HepG2 (cell line): ENCODE results near the gene GRID1. TPM values are rescaled to one million over a fixed set of nuclear protein-coding genes. Genes with fewer than 3 reads are reported as not detected.

Source experiments
- CREB1 ChIP-seq, 2 experiments: fragments of 450-650 bp in 1 of 2; IDR thresholded peaks; 2 replicates each; pipeline ENCODE4 v1.6.1; 2016 to 2017; ENCODE audit warnings: control low read depth in 1 of 2, mild to moderate bottlenecking in 1 of 2, missing compliant biosample characterization in 1 of 2, missing genetic modification characterization in 1 of 2
- MIER3 ChIP-seq: IDR thresholded peaks from 2 replicates; pipeline ENCODE4 v1.6.1; 2016; ENCODE audit warnings: missing compliant biosample characterization, borderline replicate concordance
- MTERF4 ChIP-seq: sonication (generic); formaldehyde crosslinking; IDR thresholded peaks from 2 replicates; pipeline ENCODE4 v1.8.0; 2023; ENCODE audit warnings: mild to moderate bottlenecking, missing genetic modification reagents
- SP5 ChIP-seq: IDR thresholded peaks from 2 replicates; pipeline ENCODE4 v1.6.1; 2016; ENCODE audit warnings: low read depth, borderline replicate concordance
- ZKSCAN8 ChIP-seq: IDR thresholded peaks from 2 replicates; pipeline ENCODE4 v1.6.1; 2016; ENCODE audit warnings: borderline replicate concordance, missing genetic modification reagents, missing compliant biosample characterization
- ZNF362 ChIP-seq: sonication (generic); formaldehyde crosslinking; IDR thresholded peaks from 2 replicates; pipeline ENCODE4 v1.4.0; 2020; ENCODE audit warnings: missing genetic modification reagents, mild to moderate bottlenecking, borderline replicate concordance
- polyA plus RNA-seq, 8 experiments: library from polyadenylated mRNA; depleted of rRNA in 3 of 8; stranded (reverse) in 7 of 8; unstranded in 1 of 8; fragments of >200 nt; fragmentation: Illumina TruSeq in 4 of 8; extraction: Trizol in 4 of 8; gene quantifications; 2 replicates each; pipeline versions ENCODE4 v1.2.1 to v1.2.3, GENCODE V29; 2011 to 2016; ENCODE audit warnings: low read depth in 4 of 8, missing spikeins in 1 of 8, mixed read lengths in 1 of 8; ENCODE audit not compliant: insufficient read depth in 1 of 8
- total RNA-seq, 5 experiments: library from RNA; depleted of rRNA; stranded (reverse); fragments of >200 nt; fragmentation: Illumina TruSeq; extraction: Trizol; gene quantifications; 2 replicates each; pipeline ENCODE4 v1.2.3, GENCODE V29; 2016; ENCODE audit warnings: low read depth in 1 of 5
- TF ChIP-seq, protein P1 (sequence below): sonication (generic); formaldehyde crosslinking; IDR thresholded peaks from 2 replicates; pipeline ENCODE4 v1.4.0; 2020; ENCODE audit warnings: missing genetic modification reagents, borderline replicate concordance
- TF ChIP-seq, protein P2 (sequence below), 2 experiments: IDR thresholded peaks; 2 replicates each; pipeline ENCODE4 v1.6.1; 2011 to 2012; ENCODE audit warnings: low read length in 2 of 2, borderline replicate concordance in 1 of 2, low read depth in 1 of 2, mild to moderate bottlenecking in 1 of 2, moderate library complexity in 1 of 2

GRID1 gene
- total and polyA plus RNA-seq, 2 of the 13 experiments (the other 11 are each of a cell fraction or from before 2014, with no cell fraction given): 0.05 TPM; not detected in 1

DNA sequence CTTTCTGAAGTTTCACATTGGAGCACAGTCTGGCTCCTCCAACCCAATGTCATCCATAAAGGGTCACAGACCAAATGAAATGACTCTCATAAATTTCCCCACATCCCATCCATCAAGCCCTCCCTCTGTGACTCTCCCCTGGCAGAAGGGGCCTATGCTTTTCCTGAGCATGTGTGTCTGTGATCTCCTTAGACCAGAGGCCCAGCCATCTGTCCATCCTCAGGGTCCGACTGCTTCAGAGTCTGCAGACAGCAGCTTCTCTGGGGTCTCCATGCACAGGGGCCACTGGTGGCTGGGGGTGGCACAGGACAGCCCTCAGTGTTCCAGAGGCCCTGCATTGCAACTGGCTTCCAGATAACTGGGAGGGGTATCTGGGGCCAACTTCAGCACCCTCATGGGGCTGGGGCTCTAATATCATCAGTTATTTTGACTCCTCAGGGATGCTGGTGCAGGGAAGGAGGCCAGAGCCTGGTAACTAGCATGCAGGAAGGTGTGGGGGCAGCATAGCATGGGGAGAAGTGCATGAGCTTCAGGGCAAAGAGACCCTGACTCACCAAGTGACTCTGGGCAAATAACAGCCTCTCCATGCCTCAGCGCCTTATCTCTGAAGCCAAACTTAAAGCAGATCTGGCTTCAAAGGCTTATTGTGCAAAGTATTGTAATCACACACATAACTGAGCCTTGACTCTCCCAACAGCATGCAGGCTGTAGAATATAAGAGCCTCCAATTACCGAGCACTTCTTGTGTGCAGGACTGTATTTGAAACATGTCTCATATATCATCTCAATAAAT is 266.9 kb downstream of the GRID1 start (continued):
- TF ChIP-seq ZNF362 (CRISPR knock-in tag): no peak
- no peak for TF ChIP-seq SP5 (CRISPR knock-in tag)
- TF ChIP-seq MIER3 (CRISPR knock-in tag): no peak
- no peak for TF ChIP-seq ZKSCAN8
- TF ChIP-seq, protein P1, sequence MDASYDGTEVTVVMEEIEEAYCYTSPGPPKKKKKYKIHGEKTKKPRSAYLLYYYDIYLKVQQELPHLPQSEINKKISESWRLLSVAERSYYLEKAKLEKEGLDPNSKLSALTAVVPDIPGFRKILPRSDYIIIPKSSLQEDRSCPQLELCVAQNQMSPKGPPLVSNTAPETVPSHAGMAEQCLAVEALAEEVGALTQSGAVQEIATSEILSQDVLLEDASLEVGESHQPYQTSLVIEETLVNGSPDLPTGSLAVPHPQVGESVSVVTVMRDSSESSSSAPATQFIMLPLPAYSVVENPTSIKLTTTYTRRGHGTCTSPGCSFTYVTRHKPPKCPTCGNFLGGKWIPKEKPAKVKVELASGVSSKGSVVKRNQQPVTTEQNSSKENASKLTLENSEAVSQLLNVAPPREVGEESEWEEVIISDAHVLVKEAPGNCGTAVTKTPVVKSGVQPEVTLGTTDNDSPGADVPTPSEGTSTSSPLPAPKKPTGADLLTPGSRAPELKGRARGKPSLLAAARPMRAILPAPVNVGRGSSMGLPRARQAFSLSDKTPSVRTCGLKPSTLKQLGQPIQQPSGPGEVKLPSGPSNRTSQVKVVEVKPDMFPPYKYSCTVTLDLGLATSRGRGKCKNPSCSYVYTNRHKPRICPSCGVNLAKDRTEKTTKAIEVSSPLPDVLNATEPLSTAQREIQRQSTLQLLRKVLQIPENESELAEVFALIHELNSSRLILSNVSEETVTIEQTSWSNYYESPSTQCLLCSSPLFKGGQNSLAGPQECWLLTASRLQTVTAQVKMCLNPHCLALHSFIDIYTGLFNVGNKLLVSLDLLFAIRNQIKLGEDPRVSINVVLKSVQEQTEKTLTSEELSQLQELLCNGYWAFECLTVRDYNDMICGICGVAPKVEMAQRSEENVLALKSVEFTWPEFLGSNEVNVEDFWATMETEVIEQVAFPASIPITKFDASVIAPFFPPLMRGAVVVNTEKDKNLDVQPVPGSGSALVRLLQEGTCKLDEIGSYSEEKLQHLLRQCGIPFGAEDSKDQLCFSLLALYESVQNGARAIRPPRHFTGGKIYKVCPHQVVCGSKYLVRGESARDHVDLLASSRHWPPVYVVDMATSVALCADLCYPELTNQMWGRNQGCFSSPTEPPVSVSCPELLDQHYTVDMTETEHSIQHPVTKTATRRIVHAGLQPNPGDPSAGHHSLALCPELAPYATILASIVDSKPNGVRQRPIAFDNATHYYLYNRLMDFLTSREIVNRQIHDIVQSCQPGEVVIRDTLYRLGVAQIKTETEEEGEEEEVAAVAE: no peak
- TF ChIP-seq MTERF4 (CRISPR knock-in tag): no peak
- TF ChIP-seq, protein P2, sequence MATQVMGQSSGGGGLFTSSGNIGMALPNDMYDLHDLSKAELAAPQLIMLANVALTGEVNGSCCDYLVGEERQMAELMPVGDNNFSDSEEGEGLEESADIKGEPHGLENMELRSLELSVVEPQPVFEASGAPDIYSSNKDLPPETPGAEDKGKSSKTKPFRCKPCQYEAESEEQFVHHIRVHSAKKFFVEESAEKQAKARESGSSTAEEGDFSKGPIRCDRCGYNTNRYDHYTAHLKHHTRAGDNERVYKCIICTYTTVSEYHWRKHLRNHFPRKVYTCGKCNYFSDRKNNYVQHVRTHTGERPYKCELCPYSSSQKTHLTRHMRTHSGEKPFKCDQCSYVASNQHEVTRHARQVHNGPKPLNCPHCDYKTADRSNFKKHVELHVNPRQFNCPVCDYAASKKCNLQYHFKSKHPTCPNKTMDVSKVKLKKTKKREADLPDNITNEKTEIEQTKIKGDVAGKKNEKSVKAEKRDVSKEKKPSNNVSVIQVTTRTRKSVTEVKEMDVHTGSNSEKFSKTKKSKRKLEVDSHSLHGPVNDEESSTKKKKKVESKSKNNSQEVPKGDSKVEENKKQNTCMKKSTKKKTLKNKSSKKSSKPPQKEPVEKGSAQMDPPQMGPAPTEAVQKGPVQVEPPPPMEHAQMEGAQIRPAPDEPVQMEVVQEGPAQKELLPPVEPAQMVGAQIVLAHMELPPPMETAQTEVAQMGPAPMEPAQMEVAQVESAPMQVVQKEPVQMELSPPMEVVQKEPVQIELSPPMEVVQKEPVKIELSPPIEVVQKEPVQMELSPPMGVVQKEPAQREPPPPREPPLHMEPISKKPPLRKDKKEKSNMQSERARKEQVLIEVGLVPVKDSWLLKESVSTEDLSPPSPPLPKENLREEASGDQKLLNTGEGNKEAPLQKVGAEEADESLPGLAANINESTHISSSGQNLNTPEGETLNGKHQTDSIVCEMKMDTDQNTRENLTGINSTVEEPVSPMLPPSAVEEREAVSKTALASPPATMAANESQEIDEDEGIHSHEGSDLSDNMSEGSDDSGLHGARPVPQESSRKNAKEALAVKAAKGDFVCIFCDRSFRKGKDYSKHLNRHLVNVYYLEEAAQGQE (IDR thresholded peaks at IDR 0.05; ENCODE audit: borderline replicate concordance in 1 of 2, low read depth in 1 of 2, low read length in 2 of 2): no peak
- no peak for TF ChIP-seq CREB1 (IDR thresholded peaks at IDR 0.05)
- TF ChIP-seq CREB1 (CRISPR knock-in tag; IDR thresholded peaks at IDR 0.05): no peak
